HepG2 (cell line): ENCODE measurements around the gene TRPC4AP. TPM values are rescaled to one million over a fixed set of nuclear protein-coding genes. Genes with fewer than 3 reads are reported as not detected.
A peak's percentile ranks its signal among the peaks of the same experiment; 100 is the strongest.

Experiments used
- ATAC-seq: fragments of 200-7000 bp; cut with Tn5 transposase; 3 replicates; pipeline ENCODE4 v1.9.1; 2020; ENCODE audit warnings: mild to moderate bottlenecking, moderate library complexity
- BruUV-seq: library from RNA; stranded (reverse); fragments of 400-500 nt; replicated peaks from 2 replicates; lab custom pipeline; 2021; lab: Mats Ljungman, UMichigan
- CTCF ChIA-PET: fragments of 300-600 bp; formaldehyde crosslinking; extraction: SDS; loops from one replicate; lab custom pipeline; 2021; ENCODE audit warnings: low total read pairs, inconsistent platforms, low intra/inter-chr PET ratio; lab: Yijun Ruan, JAX
- POLR2A ChIA-PET: fragments of 350-600 bp; sonication (Branson Sonifier 250); formaldehyde crosslinking; loops from one replicate; lab custom pipeline; 2020; ENCODE audit warnings: antibody characterized with exemption, inconsistent platforms; lab: Yijun Ruan, JAX
- DNase-seq: peaks from one replicate; pipeline ENCODE4 v3.0.0-alpha.2; 2015; ENCODE audit warnings: low spot score
- FAIRE-seq: peaks from 3 replicates; lab custom pipeline; 2011; peaks lifted over from hg19 to GRCh38; lab: Jason Lieb, UNC
- H2AFZ ChIP-seq: one replicate; pipeline ENCODE4 v1.6.1; 2011; ENCODE audit warnings: low read length, inconsistent platforms
- H3K27ac ChIP-seq: fragments of 300-600 bp; 3 replicates; pipeline ENCODE4 v1.8.0; 2011; ENCODE audit warnings: mixed run types, mild to moderate bottlenecking, mixed read lengths, low read length, inconsistent platforms; ENCODE audit not compliant: insufficient read depth; ENCODE audit errors: extremely low read length
- H3K27me3 ChIP-seq, 2 experiments: fragments of 200-600 bp in 1 of 2; 2 replicates in 1 of 2; 3 replicates in 1 of 2; pipeline versions ENCODE4 v1.6.0 to v1.8.0; 2011; ENCODE audit warnings: low read length in 2 of 2, mild to moderate bottlenecking in 2 of 2, moderate library complexity in 2 of 2, inconsistent platforms in 1 of 2; ENCODE audit not compliant: insufficient read depth in 2 of 2, control insufficient read depth in 1 of 2
- H3K36me3 ChIP-seq, 2 experiments: fragments of 200-600 bp in 1 of 2; replicated peaks in 1 of 2; 2 replicates in 1 of 2; 3 replicates in 1 of 2; pipeline versions ENCODE4 v1.5.1 to v1.8.0; 2011; ENCODE audit warnings: low read length in 2 of 2, inconsistent platforms in 1 of 2; ENCODE audit not compliant: insufficient read depth in 2 of 2, control insufficient read depth in 1 of 2
- H3K4me1 ChIP-seq: 2 replicates; pipeline ENCODE4 v1.5.1; 2012; ENCODE audit warnings: low read length, inconsistent platforms; ENCODE audit not compliant: insufficient read depth
- H3K4me2 ChIP-seq: 2 replicates; pipeline ENCODE4 v1.6.0; 2011; ENCODE audit warnings: low read depth, low read length, inconsistent platforms
- H3K4me3 ChIP-seq, 3 experiments: fragments of 200-600 bp in 1 of 3; sonication (generic), shearing (Covaris generic) in 1 of 3; replicated peaks in 1 of 3; 2 replicates each; pipeline ENCODE4 v1.5.1; 2011 to 2016; ENCODE audit warnings: low read length in 3 of 3, inconsistent platforms in 2 of 3, low read depth in 2 of 3, mild to moderate bottlenecking in 2 of 3, control low read depth in 1 of 3, mixed read lengths in 1 of 3; ENCODE audit not compliant: insufficient read depth in 1 of 3
- H3K79me2 ChIP-seq: one replicate; pipeline ENCODE4 v1.6.1; 2011; ENCODE audit warnings: low read length, inconsistent platforms; ENCODE audit not compliant: insufficient read depth
- H3K9ac ChIP-seq: 2 replicates; pipeline ENCODE4 v1.6.0; 2011; ENCODE audit warnings: mild to moderate bottlenecking, low read depth, low read length, inconsistent platforms; ENCODE audit not compliant: insufficient read depth
- H3K9me3 ChIP-seq: 2 replicates; pipeline ENCODE4 v1.5.1; 2012; ENCODE audit warnings: mild to moderate bottlenecking, low read length
- H4K20me1 ChIP-seq: 2 replicates; pipeline ENCODE4 v1.6.0; 2011; ENCODE audit warnings: inconsistent platforms, mild to moderate bottlenecking, low read length, moderate library complexity; ENCODE audit not compliant: insufficient read depth
- NCOR1 ChIP-seq: fragments of 200-600 bp; sonication (generic); IDR thresholded peaks from 2 replicates; pipeline ENCODE4 v1.7.0; 2017; ENCODE audit warnings: antibody characterized with exemption, low read length, borderline replicate concordance
- SAFB2 ChIP-seq: sonication (generic); formaldehyde crosslinking; IDR thresholded peaks from 2 replicates; pipeline ENCODE4 v1.5.1; 2020; ENCODE audit warnings: missing genetic modification reagents, low read depth, mild to moderate bottlenecking, borderline replicate concordance
- ZFP62 ChIP-seq: sonication (generic); formaldehyde crosslinking; IDR thresholded peaks from 2 replicates; pipeline ENCODE4 v1.4.0; 2020; ENCODE audit warnings: missing genetic modification reagents
- ZNF75D ChIP-seq: sonication (generic); formaldehyde crosslinking; IDR thresholded peaks from 2 replicates; pipeline ENCODE4 v1.8.1; 2023; ENCODE audit warnings: missing genetic modification reagents, mild to moderate bottlenecking, borderline replicate concordance
- ZNF781 ChIP-seq: sonication (generic); formaldehyde crosslinking; IDR thresholded peaks from 2 replicates; pipeline ENCODE4 v1.5.1; 2020; ENCODE audit warnings: borderline replicate concordance, mild to moderate bottlenecking, missing genetic modification reagents; ENCODE audit errors: not compliant biosample characterization
- WGBS: methylation state at CpG from one replicate; pipeline ENCODE4 v1.1.6; 2017; ENCODE audit warnings: low lambda C conversion rate; 5-methylcytosine and 5-hydroxymethylcytosine counted together
- in situ Hi-C: cut with HindIII; loops from 2 replicates; pipeline ENCODE4 v1.10.0; 2017; ENCODE audit warnings: low pct_unique_long_range_greater_than_20kb; ENCODE audit not compliant: extremely low pct_ligation_motif_present
- intact Hi-C: fragments of 100-400 bp; cut with micrococcal nuclease; formaldehyde crosslinking; loops from one replicate; pipeline ENCODE4 v1.10.0; 2022; ENCODE audit not compliant: unreplicated experiment
- polyA plus RNA-seq, 8 experiments: library from polyadenylated mRNA; depleted of rRNA in 3 of 8; stranded (reverse) in 7 of 8; unstranded in 1 of 8; fragments of >200 nt; fragmentation: Illumina TruSeq in 4 of 8; extraction: Trizol in 4 of 8; gene quantifications; 2 replicates each; pipeline versions ENCODE4 v1.2.1 to v1.2.3, GENCODE V29; 2011 to 2016; ENCODE audit warnings: low read depth in 4 of 8, missing spikeins in 1 of 8, mixed read lengths in 1 of 8; ENCODE audit not compliant: insufficient read depth in 1 of 8
- total RNA-seq, 5 experiments: library from RNA; depleted of rRNA; stranded (reverse); fragments of >200 nt; fragmentation: Illumina TruSeq; extraction: Trizol; gene quantifications; 2 replicates each; pipeline ENCODE4 v1.2.3, GENCODE V29; 2016; ENCODE audit warnings: low read depth in 1 of 5
- TF ChIP-seq, protein P1 (sequence below): sonication (generic); formaldehyde crosslinking; conservative IDR thresholded peaks from 2 replicates; pipeline ENCODE4 v1.4.0; 2020; ENCODE audit warnings: missing genetic modification reagents

The TRPC4AP gene
- total and polyA plus RNA-seq, 2 of the 13 experiments (the other 11 are each of a cell fraction or from before 2014, with no cell fraction given), result 136 to 137 TPM

- Histone ChIP-seq H3K9me3 (no peaks in the 10 kb centered on the region), H4K20me1 (no peaks in the 10 kb centered on the region), H3K9ac (no peak overlapping the region), H3K79me2 (no peaks in the 10 kb centered on the region), H3K36me3 (peaks cover 8 to 41% of the 10 kb centered on the region in 2 experiments), H2AFZ (no peak overlapping the region), H3K4me1 (peaks cover 11% of the 10 kb centered on the region), H3K4me2 (no peak overlapping the region), H3K27ac (no peak overlapping the region), H3K27me3 (no peaks in the 10 kb centered on the region), H3K4me3 (no peak overlapping the region)
- TF ChIP-seq SAFB2 (CRISPR knock-in tag) (no peak), ZFP62 (no peak), ZNF781 (CRISPR knock-in tag) (no peak), NCOR1 (no peak)
- FAIRE-seq (no peak), DNase-seq (no peak), ATAC-seq (no peak)
- 97% methylated on average over 5 of the region's 5 CpGs for WGBS
- ChIA-PET CTCF (no interaction called here), POLR2A (no interaction called here)
- intact Hi-C loops (no loop called here), in situ Hi-C loops (loop anchor here (25.0 kb wide), 1 partner anchor 312 kb away; the partner anchor contains the start of gene GDF5)
- BruUV-seq, result no TSS peak
Measured at GRCh38 chr20:35125753-35126152, 33.1 kb upstream of the TRPC4AP start.

DNA sequence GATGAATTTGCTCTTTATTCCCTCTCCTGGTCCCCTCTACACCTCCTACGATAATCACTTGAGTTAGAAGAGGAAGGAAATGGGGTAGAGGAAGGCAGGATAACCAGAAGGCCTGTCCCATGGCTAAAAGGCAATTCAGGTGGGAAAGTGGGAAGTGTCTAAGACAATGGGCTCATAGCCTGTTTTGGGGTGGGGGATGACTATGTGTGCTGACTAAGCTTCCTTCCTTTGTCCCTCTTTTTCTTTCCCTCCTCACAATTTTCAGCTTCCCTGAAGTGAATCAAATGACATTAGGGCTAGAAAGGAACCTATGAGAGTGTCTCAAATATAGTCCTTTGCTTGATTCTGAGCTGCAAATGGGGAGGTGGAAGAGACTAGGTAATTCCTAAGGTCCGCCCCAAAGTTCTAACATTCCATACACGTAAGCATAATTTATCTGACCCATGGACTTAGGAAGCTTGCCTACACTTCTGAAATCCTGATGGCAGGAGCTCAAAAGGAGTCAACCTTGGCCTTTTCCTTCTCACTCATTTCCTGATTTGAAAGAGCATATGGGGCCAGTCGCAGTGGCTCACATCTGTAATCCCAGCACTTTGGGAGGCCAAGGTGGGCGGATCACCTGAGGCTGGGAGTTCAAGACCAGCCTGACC, 30.3 kb upstream of the TRPC4AP start:
- peaks cover 12 to 43% of the 10 kb centered on the region in 2 experiments for H3K36me3 ChIP-seq
- no peaks in the 10 kb centered on the region for H3K79me2 ChIP-seq
- ATAC-seq (no peak), DNase-seq (no peak), FAIRE-seq (no peak)
- ChIA-PET CTCF (no interaction called here), POLR2A (no interaction called here)
- H3K4me3 ChIP-seq, result no peak overlapping the region
- H3K27me3 ChIP-seq, result no peaks in the 10 kb centered on the region
- no TSS peak for BruUV-seq
- H3K4me1 ChIP-seq, result no peaks in the 10 kb centered on the region
- WGBS, result 94% methylated on average over 5 of the region's 5 CpGs
- in situ Hi-C loops (no loop called here), intact Hi-C loops (no loop called here)
- H3K9me3 ChIP-seq, result no peaks in the 10 kb centered on the region
- H2AFZ ChIP-seq, result no peak overlapping the region
- TF ChIP-seq, protein P1, sequence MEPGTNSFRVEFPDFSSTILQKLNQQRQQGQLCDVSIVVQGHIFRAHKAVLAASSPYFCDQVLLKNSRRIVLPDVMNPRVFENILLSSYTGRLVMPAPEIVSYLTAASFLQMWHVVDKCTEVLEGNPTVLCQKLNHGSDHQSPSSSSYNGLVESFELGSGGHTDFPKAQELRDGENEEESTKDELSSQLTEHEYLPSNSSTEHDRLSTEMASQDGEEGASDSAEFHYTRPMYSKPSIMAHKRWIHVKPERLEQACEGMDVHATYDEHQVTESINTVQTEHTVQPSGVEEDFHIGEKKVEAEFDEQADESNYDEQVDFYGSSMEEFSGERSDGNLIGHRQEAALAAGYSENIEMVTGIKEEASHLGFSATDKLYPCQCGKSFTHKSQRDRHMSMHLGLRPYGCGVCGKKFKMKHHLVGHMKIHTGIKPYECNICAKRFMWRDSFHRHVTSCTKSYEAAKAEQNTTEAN (CRISPR knock-in tag), result no peak
- TF ChIP-seq ZNF75D (CRISPR knock-in tag), result 0 out of 2 replicates have a peak, but pooled peaks have one; percentile 29
- H3K27ac ChIP-seq, result no peak overlapping the region
- no peak overlapping the region for H3K4me2 ChIP-seq
- no peak overlapping the region for H3K9ac ChIP-seq
- no peaks in the 10 kb centered on the region for H4K20me1 ChIP-seq
